ENCODE results near the gene KIF5B.
"Not testable (repeated sequence)": the region's sequence is repeated elsewhere in the genome, so short reads cannot be mapped to it uniquely, and the experiment has no call there.

The KIF5B gene

GRCh38 chr10:32046151-32046550, 10.1 kb downstream of the KIF5B start:
- H3K9ac ChIP-seq (ENCODE audit: low read depth, low read length, poor library complexity, severe bottlenecking): no peak overlapping the region
- no peaks in the 10 kb centered on the region for H3K9me2 ChIP-seq (replicated peaks; ENCODE audit: low read depth, low read length)
- no peaks in the 10 kb centered on the region for H3F3A ChIP-seq (ENCODE audit: low read depth)
- H4K20me1 ChIP-seq (ENCODE audit: insufficient read depth, low read length, poor library complexity, severe bottlenecking): peaks cover 100% of the 10 kb centered on the region
- peaks cover 74% of the 10 kb centered on the region for H3K4me1 ChIP-seq (ENCODE audit: insufficient read depth, low read length, poor library complexity, severe bottlenecking)
- H3K4me2 ChIP-seq (ENCODE audit: low read depth, low read length, poor library complexity, severe bottlenecking): peak overlapping the region; percentile 55
- no peak overlapping the region for H2AFZ ChIP-seq (ENCODE audit: low read length)
- peaks cover 77% of the 10 kb centered on the region for H3K36me3 ChIP-seq (ENCODE audit: insufficient read depth, low read length)
- TF ChIP-seq CTCF (conservative IDR thresholded peaks at IDR 0.05; ENCODE audit: low read length): no peak
- H3K9me3 ChIP-seq (ENCODE audit: insufficient read depth, low read depth, low read length): no peaks in the 10 kb centered on the region
- H3K4me3 ChIP-seq (ENCODE audit: low read length, poor library complexity, severe bottlenecking): peak overlapping the region; percentile 13
- H3K79me2 ChIP-seq (ENCODE audit: insufficient read depth, low read length): peaks cover 100% of the 10 kb centered on the region
- H3K27me3 ChIP-seq (ENCODE audit: insufficient read depth, low read length, poor library complexity, severe bottlenecking): no peaks in the 10 kb centered on the region

- H3K9me3 ChIP-seq (ENCODE audit: insufficient read depth, low read depth, low read length); H3K9me2 ChIP-seq (replicated peaks; ENCODE audit: low read depth, low read length); H2AFZ ChIP-seq (ENCODE audit: low read length); H3F3A ChIP-seq (ENCODE audit: low read depth); H3K9ac ChIP-seq (ENCODE audit: low read depth, low read length, poor library complexity, severe bottlenecking); H3K27me3 ChIP-seq (ENCODE audit: insufficient read depth, low read length, poor library complexity, severe bottlenecking); H3K4me3 ChIP-seq (ENCODE audit: low read length, poor library complexity, severe bottlenecking): not testable (repeated sequence)
- Histone ChIP-seq H3K4me1 (ENCODE audit: insufficient read depth, low read length, poor library complexity, severe bottlenecking) (peaks cover 49% of the 10 kb centered on the region), H3K79me2 (ENCODE audit: insufficient read depth, low read length) (peaks cover 98% of the 10 kb centered on the region), H3K36me3 (ENCODE audit: insufficient read depth, low read length) (peaks cover 91% of the 10 kb centered on the region), H4K20me1 (ENCODE audit: insufficient read depth, low read length, poor library complexity, severe bottlenecking) (peaks cover 97% of the 10 kb centered on the region), H3K4me2 (ENCODE audit: low read depth, low read length, poor library complexity, severe bottlenecking) (peak overlapping the region; percentile 24)
Measured at GRCh38 chr10:32042730-32043129, 13.5 kb downstream of the KIF5B start.

- Histone ChIP-seq H3K27me3 (ENCODE audit: insufficient read depth, low read length, poor library complexity, severe bottlenecking) (no peaks in the 10 kb centered on the region), H3K4me1 (ENCODE audit: insufficient read depth, low read length, poor library complexity, severe bottlenecking) (peaks cover 42% of the 10 kb centered on the region), H4K20me1 (ENCODE audit: insufficient read depth, low read length, poor library complexity, severe bottlenecking) (peaks cover 95% of the 10 kb centered on the region), H3K9me2 (replicated peaks; ENCODE audit: low read depth, low read length) (no peaks in the 10 kb centered on the region), H3K9ac (ENCODE audit: low read depth, low read length, poor library complexity, severe bottlenecking) (no peak overlapping the region), H3F3A (ENCODE audit: low read depth) (no peaks in the 10 kb centered on the region), H3K36me3 (ENCODE audit: insufficient read depth, low read length) (peaks cover 91% of the 10 kb centered on the region), H3K4me2 (ENCODE audit: low read depth, low read length, poor library complexity, severe bottlenecking) (peak overlapping the region; percentile 16), H3K9me3 (ENCODE audit: insufficient read depth, low read depth, low read length) (no peaks in the 10 kb centered on the region), H3K79me2 (ENCODE audit: insufficient read depth, low read length) (peaks cover 96% of the 10 kb centered on the region), H3K4me3 (ENCODE audit: low read length, poor library complexity, severe bottlenecking) (no peak overlapping the region), H2AFZ (ENCODE audit: low read length) (no peak overlapping the region)
- TF ChIP-seq CTCF (conservative IDR thresholded peaks at IDR 0.05; ENCODE audit: low read length) (no peak), EZH2phosphoT487 (IDR thresholded peaks at IDR 0.05; ENCODE audit: borderline replicate concordance) (no peak)
Measured at GRCh38 chr10:32041290-32042028, 14.8 kb downstream of the KIF5B start.

GRCh38 chr10:32039734-32040133, 16.5 kb downstream of the KIF5B start:
- Histone ChIP-seq H3K9ac (ENCODE audit: low read depth, low read length, poor library complexity, severe bottlenecking) (no peak overlapping the region), H3K79me2 (ENCODE audit: insufficient read depth, low read length) (peaks cover 80% of the 10 kb centered on the region), H3K4me2 (ENCODE audit: low read depth, low read length, poor library complexity, severe bottlenecking) (no peak overlapping the region), H3F3A (ENCODE audit: low read depth) (no peaks in the 10 kb centered on the region), H3K9me2 (replicated peaks; ENCODE audit: low read depth, low read length) (no peaks in the 10 kb centered on the region), H4K20me1 (ENCODE audit: insufficient read depth, low read length, poor library complexity, severe bottlenecking) (peaks cover 91% of the 10 kb centered on the region), H2AFZ (ENCODE audit: low read length) (no peak overlapping the region), H3K36me3 (ENCODE audit: insufficient read depth, low read length) (peaks cover 91% of the 10 kb centered on the region), H3K9me3 (ENCODE audit: insufficient read depth, low read depth, low read length) (no peaks in the 10 kb centered on the region), H3K27me3 (ENCODE audit: insufficient read depth, low read length, poor library complexity, severe bottlenecking) (no peaks in the 10 kb centered on the region), H3K4me1 (ENCODE audit: insufficient read depth, low read length, poor library complexity, severe bottlenecking) (peaks cover 26% of the 10 kb centered on the region), H3K4me3 (ENCODE audit: low read length, poor library complexity, severe bottlenecking) (no peak overlapping the region)
- TF ChIP-seq CTCF (conservative IDR thresholded peaks at IDR 0.05; ENCODE audit: low read length) (no peak), EZH2phosphoT487 (IDR thresholded peaks at IDR 0.05; ENCODE audit: borderline replicate concordance) (no peak)
